Measurements from ENCODE around the gene GPANK1.

DNA sequence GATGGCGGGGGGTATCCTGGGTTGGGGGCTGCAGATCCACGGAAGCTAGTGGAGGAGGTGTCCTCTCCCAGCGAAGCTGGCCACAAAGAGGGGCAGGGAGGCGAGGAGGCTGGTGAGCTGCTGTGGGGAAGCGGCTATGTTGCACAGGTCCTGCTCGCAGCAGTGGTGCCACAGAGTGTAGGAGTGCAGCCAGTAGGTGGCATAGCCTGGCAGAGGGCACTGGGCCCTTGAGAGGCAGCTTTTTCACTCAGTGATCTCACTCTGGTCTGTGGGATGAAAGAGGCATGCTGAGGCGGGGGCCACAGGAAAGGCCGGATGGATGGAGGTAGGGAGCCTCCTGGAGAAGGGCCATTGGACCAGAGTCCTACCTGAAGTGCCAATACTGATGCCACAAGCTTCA lies 47.5 kb upstream of the GPANK1 start:
- TF ChIP-seq, protein P1, sequence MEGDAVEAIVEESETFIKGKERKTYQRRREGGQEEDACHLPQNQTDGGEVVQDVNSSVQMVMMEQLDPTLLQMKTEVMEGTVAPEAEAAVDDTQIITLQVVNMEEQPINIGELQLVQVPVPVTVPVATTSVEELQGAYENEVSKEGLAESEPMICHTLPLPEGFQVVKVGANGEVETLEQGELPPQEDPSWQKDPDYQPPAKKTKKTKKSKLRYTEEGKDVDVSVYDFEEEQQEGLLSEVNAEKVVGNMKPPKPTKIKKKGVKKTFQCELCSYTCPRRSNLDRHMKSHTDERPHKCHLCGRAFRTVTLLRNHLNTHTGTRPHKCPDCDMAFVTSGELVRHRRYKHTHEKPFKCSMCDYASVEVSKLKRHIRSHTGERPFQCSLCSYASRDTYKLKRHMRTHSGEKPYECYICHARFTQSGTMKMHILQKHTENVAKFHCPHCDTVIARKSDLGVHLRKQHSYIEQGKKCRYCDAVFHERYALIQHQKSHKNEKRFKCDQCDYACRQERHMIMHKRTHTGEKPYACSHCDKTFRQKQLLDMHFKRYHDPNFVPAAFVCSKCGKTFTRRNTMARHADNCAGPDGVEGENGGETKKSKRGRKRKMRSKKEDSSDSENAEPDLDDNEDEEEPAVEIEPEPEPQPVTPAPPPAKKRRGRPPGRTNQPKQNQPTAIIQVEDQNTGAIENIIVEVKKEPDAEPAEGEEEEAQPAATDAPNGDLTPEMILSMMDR (conservative IDR thresholded peaks at IDR 0.05; ENCODE audit: low read depth, low read length), result no peak
- TF ChIP-seq POLR2A (IDR thresholded peaks at IDR 0.05; ENCODE audit: low read depth, low read length) (no peak), CHD1 (IDR thresholded peaks at IDR 0.05; ENCODE audit: low read depth, low read length) (no peak), RCOR1 (IDR thresholded peaks at IDR 0.05; ENCODE audit: insufficient replicate concordance, low read length) (no peak), MAZ (IDR thresholded peaks at IDR 0.05; ENCODE audit: borderline replicate concordance, low read depth, low read length) (no peak), FOS (IDR thresholded peaks at IDR 0.05; ENCODE audit: low read depth, low read length) (no peak)
- TF ChIP-seq, protein P2, sequence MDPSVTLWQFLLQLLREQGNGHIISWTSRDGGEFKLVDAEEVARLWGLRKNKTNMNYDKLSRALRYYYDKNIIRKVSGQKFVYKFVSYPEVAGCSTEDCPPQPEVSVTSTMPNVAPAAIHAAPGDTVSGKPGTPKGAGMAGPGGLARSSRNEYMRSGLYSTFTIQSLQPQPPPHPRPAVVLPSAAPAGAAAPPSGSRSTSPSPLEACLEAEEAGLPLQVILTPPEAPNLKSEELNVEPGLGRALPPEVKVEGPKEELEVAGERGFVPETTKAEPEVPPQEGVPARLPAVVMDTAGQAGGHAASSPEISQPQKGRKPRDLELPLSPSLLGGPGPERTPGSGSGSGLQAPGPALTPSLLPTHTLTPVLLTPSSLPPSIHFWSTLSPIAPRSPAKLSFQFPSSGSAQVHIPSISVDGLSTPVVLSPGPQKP (IDR thresholded peaks at IDR 0.05; ENCODE audit: borderline replicate concordance, low read depth, low read length), result no peak

All from IMR-90 (cell line).